TTC549 (cell line): ENCODE results near the gene REXO4.

Experiments used
- FAIRE-seq: peaks from 2 replicates; lab custom pipeline; 2012; peaks lifted over from hg19 to GRCh38; lab: Jason Lieb, UNC

The REXO4 gene

GRCh38 chr9:133449760-133450159 lies 31.9 kb upstream of the REXO4 start:
- no peak for FAIRE-seq

- no peak for FAIRE-seq
Observed at GRCh38 chr9:133448487-133448972, 30.7 kb upstream of the REXO4 start.

GRCh38 chr9:133445293-133445969 lies 27.6 kb upstream of the REXO4 start:
- FAIRE-seq, result no peak

GRCh38 chr9:133443982-133444381 lies 26.2 kb upstream of the REXO4 start:
- FAIRE-seq, result no peak

- FAIRE-seq, result no peak
Observed at GRCh38 chr9:133443248-133443647, 25.4 kb upstream of the REXO4 start.

GRCh38 chr9:133441571-133441970 lies 23.8 kb upstream of the REXO4 start:
- FAIRE-seq, result no peak

- FAIRE-seq, result no peak
Observed at GRCh38 chr9:133440874-133441273, 23.1 kb upstream of the REXO4 start.

- no peak for FAIRE-seq
Observed at GRCh38 chr9:133439337-133439736, 21.5 kb upstream of the REXO4 start.

GRCh38 chr9:133437753-133438531 lies 20.1 kb upstream of the REXO4 start:
- no peak for FAIRE-seq

GRCh38 chr9:133436681-133437080 lies 18.9 kb upstream of the REXO4 start:
- no peak for FAIRE-seq

GRCh38 chr9:133433351-133433843 lies 15.6 kb upstream of the REXO4 start:
- FAIRE-seq, result no peak

GRCh38 chr9:133430244-133430643 lies 12.4 kb upstream of the REXO4 start:
- FAIRE-seq, result no peak

- FAIRE-seq, result no peak
Observed at GRCh38 chr9:133429641-133430161, 11.9 kb upstream of the REXO4 start.

GRCh38 chr9:133429214-133429613 lies 11.4 kb upstream of the REXO4 start:
- FAIRE-seq, result no peak

GRCh38 chr9:133428617-133429101 lies 10.8 kb upstream of the REXO4 start:
- FAIRE-seq, result no peak

- FAIRE-seq, result no peak
Observed at GRCh38 chr9:133427658-133428348, 10.0 kb upstream of the REXO4 start.

GRCh38 chr9:133426011-133426410 lies 8.2 kb upstream of the REXO4 start:
- no peak for FAIRE-seq

GRCh38 chr9:133425049-133425632 lies 7.3 kb upstream of the REXO4 start:
- FAIRE-seq, result no peak

- no peak for FAIRE-seq
Observed at GRCh38 chr9:133424187-133424586, 6.4 kb upstream of the REXO4 start.

- no peak for FAIRE-seq
Observed at GRCh38 chr9:133423216-133423615, 5.4 kb upstream of the REXO4 start.

GRCh38 chr9:133421615-133422542 lies 4.1 kb upstream of the REXO4 start, which contains the start of gene ADAMTS13:
TSS of gene ADAMTS13 (plus strand) at chr9:133422367. CDS start at chr9:133422444, 77 bp downstream.
- FAIRE-seq, result no peak
